HG03066 (cell line): Measurements from ENCODE around the gene CD5L.

ENCODE experiments used
- ATAC-seq: cut with Tn5 transposase; IDR thresholded peaks from one replicate; pipeline ENCODE4 v1.9.1; 2021; ENCODE audit warnings: low read depth; ENCODE audit not compliant: unreplicated experiment

The CD5L gene

DNA sequence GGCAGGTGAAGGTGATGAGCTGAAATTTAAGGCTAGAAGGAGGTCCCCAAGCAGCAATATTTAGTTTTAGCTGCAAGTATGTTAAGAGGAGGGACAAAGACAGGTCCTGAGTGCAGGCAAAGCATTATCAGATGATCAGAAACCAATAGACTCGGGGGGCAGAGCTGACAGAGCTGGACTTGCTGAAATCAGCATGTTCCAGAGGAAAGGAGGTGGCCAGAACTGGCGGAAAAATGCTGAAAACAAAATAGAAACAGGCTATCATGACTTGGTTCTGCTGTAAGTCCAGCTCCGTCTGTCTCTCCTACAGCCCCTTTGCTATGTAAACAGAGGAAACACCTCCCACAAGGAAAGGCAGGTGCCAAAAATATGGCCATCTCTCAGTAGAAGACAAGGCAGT, at the start of gene CD5L:
Gene CD5L (minus strand): TSS at position 101 of the 400 bp plus-strand sequence. CDS start 107 bp downstream, outside the sequence.
- ATAC-seq, result no peak

DNA sequence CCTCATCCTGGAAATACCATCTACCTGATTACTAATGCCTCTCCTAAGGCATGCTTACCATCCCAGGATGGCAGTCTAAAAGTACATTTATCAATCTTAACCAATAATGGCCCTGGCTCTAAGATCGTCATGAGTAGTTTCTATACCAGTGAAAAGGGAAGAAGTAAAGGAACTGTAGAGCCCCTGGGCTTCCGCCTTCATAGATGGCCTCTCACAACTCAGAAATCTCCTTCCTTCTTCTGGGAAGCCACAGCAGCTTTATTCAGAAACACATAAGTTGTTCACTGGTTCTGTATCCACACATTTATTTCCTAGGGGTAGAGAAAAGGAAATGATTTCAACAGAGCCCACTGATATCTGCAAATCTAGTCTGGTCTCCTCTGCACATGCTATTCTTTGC, 41.0 kb upstream of the CD5L start:
- no peak for ATAC-seq

GRCh38 chr1:157880621-157881020, 39.0 kb upstream of the CD5L start:
- ATAC-seq, result no peak

GRCh38 chr1:157878059-157878458, 36.5 kb upstream of the CD5L start:
- no peak for ATAC-seq

DNA sequence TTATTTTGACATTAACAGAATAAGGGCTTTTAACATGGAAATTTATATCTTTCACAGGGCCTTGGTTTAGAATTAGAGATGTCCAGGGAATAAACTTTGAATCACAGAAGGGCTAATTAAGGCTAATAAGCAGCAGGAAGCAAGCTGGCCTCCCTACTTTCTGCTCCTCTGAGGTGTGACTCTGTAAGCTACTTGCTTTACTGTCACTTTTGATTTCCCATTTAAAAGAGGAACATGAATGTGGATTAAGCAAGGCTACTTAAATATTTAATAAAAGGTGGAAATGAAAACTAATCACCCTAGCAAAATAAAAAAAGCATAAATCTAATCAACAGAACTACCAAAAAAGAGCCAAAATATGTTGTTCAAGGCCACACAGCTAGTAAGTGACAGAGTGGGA, 28.9 kb upstream of the CD5L start:
- no peak for ATAC-seq

GRCh38 chr1:157868654-157869053, 27.0 kb upstream of the CD5L start:
- ATAC-seq, result no peak

DNA sequence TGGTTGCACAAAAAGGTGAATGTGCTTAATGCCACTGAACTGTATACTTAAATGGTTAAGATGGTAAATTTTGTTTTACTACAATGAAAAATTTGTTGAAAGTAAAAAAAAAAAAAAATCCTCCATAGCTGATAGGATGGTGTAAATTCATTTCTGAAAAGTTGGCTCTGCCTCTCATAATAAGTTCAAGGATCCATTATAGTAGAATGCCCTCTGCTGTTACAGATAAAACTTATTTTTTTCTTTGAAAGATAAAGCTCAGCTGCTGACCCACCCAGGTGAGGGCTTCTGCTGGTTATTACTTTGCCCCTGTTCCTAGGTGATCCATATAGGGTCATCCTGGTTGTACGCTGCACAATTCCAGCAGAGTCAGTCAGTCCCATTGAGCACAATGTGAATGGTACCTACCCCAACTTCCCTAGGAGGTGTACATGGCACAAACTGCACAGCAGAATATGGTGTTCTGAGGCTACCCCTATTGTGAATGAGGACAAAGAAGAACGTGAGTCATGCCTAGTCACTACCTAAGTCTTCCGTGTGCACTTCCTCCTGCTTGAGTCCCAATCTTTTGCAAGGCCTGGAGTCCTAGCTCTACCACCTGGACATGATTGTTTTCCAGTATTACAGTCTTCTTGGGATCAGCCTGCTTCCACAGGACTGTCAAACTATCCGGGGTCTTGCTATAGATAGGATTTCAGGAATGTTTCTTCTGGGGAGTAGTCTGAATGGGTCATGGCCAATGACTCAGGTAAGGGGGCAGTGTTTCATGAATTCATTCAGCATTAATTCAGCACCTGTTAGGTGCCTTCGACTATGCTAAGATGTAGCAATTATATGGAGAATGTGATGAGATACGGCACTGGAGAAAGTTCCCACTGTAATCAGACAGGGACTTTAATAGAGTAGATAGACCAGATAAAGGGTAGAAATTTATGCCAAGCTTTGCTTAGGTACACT, 20.8 kb upstream of the CD5L start:
- ATAC-seq, result no peak

DNA sequence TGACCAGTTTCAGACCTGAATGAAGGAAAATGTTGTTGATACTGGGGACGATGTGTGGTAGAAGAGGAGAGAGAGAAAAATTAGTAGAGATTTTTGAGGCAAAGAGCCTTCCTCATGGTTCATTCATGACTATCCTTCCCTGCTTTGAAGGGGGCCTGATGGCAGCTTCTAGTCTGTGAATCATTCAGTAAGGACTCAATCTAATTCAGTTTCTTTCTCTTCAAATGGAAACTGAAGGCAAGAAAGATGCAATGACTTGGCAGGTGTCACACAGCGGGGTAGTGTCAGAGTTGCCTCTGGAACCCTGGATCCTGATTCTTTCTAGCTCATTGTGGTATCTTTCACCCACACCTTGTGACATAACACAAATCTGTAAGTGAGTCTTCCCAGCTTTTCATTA, 14.9 kb upstream of the CD5L start:
- ATAC-seq, result no peak

DNA sequence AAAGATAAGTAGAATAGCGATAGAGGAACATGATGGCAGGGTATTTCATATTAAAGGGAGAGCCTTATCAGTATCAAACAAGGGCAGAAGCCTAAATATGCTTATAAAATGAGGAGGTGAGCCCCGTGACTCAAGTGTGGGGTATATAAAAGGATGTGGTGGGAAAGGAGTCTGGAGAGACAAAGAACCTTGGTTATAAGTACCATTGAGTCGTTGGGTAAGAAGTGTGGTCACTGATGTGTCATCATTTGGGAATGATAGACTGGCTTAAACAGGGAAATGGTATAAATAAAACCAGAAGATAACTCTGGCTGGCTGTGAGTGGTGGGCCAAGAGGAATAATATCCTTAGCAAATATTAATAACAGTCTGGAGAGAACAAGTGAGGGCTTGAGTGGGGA, 10.9 kb upstream of the CD5L start:
- ATAC-seq, result no peak

GRCh38 chr1:157849229-157849875, 7.7 kb upstream of the CD5L start:
- ATAC-seq, result peak; percentile 72

DNA sequence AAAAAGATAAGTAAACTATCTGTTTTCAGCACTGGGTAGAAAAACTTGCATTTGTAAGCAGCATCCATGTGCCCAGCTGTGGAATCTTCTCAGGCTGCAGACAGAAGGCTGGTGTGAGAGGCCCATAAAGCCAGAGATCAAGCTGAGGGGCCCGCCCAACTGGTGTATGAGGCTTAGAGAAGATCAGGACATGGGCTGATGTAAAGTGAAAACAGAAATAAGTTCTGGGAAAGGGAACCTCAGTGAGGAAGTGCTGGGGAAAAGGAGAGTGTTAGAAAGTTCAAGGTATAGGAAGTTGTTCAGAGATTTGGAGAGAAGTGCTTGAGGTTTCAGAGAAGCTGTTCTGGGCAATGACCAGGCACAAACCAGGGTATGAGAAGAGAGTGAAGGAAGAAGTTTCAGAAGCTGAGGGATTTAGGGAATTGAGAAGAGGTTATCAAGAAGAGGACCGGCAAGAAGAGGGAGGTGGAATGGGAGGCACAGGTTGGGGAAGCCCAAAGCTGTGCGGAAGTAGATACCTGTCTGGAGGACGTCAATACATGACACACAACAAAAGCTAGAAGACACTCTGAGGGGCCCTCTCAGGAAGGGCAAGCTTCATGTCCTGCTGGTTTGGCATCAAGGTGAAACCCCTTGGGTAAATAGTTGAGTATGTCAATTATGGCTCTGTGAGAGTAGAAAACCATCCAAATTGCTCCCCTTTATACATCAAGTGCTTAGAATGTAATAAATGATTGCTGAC, 2.7 kb upstream of the CD5L start:
- no peak for ATAC-seq

DNA sequence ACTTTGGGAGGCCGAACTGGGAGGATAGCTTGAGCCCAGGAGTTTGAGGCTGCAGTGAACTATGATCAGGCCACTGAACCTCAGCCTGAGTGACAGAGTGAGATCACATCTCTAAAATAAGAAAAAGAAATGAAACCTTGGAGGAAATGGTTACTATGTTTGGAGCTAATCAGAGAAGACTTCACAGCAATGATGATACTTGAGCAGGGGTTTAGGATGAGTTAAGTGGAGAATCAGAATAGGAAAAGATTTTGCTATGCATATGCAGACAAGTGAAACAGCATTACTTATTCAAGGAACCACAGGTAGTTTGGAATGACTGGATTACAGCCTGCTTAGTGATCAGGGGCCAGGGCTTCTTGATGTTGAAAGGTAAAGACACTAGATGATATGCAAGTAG, 1.3 kb upstream of the CD5L start:
- no peak for ATAC-seq

DNA sequence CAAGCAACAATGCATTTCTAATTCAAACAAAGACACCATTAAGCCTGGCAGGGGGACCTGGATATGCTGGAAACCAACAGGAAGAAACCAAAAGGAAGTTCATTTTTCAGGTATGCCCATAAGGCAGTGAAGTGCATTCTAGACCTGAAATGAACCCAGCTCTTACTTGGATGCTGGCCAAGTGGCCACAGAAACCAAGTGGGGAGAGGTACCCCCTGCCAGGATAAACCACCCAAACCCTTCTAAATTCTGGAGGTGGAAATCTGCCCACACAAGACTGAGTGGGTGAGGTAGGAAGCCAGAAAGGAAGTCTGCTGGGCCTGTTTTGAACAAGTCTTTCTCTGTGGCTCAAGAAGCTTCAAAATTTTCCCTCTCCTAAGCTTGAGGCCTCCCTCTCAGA, 2.6 kb downstream of the CD5L start:
- no peak for ATAC-seq

DNA sequence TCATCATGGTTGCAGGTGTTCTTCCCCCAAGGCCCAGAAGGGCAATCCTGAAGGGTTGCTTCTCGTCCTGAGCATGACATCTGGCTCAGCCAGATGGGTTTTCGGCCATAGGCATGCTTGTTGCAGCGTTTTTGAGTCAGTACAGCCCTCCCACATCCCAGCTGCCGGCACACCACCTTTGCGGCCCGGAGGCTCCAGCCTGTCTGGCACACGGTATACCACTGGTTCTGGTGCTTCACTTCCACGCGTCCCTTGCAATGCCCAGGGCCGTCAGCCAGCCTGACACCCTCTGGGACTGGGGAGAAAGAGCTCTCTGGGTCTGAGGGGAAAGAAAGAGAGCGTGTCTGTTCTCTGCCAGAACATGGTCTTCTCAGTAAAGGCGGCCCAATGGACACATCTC, 7.2 kb downstream of the CD5L start:
- no peak for ATAC-seq

DNA sequence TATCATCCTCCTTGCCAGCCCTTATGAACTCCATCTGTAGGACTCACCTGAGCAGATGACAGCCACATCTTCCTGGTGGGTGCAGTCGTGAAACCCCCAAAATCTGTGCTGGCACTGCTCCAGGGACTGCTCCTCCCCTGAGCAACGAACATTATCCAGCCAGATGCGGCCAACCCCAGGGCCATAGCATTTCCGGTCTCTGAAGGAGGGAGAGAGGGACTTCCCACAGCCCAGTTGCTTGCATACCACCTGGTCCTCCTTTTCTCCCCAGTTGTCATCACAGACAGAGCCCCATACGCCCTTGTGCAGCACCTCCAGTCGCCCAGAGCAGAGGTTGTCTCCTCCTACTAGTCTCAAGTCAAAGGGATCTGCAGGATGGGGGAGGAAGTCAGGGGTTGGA, 8.5 kb downstream of the CD5L start:
- ATAC-seq, result no peak

DNA sequence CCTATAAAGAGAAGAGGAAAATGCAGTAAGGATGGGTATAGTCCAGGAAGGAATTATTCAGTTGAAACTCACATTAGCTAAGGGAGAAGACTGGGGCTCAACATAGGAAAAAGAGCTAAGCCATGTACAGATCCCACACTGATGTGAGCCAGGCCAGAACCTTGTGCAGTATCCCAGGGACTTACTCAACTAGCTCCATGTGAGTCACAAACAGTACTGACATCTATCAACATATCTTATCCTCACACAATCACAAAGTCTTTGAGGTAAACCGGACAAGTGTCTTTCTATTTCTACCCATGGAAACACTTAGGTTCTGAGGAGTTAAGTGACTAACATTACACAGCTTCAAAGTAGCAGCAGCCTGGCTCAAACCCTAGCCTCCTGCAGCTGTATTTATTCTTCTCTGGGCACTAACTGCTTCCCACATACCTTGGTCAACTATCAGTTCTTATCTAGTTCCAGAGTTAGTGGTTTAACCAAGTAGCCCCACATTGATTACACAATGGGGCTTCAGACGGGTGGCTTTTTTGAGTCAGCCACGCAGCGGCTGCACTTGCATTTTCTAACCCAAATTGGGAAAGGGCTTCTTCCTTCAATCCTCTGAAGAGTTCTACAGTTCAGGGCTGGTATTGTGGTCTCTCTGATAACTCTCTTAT, 9.5 kb downstream of the CD5L start:
- no peak for ATAC-seq

- no peak for ATAC-seq
These were observed 10.7 kb downstream of the CD5L start for GRCh38 chr1:157830887-157831286.

GRCh38 chr1:157829711-157830110, 11.9 kb downstream of the CD5L start:
- ATAC-seq, result no peak

DNA sequence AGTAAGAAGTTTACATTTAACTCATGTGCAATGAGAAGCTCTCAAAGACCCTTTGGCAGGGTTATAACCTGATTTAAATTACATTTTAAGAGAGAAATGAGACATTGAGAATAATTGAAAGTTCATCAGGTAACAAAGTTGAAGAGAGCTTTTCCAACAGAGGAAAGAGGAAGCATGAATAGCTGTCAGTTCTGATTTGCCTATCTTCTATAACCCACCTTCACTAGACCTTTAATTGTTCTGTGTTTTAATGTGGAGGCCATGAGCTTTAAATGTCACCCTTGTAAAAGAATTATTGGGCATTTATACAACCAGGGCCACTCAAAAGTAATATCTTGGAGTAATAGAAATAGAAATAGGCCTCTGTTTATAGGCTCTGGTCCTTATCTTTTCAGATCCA, 12.4 kb downstream of the CD5L start:
- no peak for ATAC-seq

DNA sequence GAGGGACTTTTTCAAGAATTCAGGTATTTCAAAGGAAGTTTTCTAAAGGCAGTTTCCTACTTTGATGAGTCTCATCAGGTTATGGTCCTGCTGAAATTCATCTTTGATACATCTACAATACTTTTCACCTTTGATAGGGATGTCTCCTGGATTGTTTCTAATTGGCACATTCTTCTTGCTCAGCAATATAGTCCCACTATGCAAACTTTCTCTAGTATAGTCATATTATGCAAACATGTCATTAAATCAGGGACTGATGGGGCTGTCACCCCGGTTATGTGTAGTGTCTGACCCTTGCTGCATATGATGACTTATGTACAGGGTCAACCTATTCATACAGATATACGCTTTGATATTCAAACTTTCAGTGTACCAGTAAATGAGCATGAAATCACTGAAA, 21.3 kb downstream of the CD5L start:
- ATAC-seq, result no peak

DNA sequence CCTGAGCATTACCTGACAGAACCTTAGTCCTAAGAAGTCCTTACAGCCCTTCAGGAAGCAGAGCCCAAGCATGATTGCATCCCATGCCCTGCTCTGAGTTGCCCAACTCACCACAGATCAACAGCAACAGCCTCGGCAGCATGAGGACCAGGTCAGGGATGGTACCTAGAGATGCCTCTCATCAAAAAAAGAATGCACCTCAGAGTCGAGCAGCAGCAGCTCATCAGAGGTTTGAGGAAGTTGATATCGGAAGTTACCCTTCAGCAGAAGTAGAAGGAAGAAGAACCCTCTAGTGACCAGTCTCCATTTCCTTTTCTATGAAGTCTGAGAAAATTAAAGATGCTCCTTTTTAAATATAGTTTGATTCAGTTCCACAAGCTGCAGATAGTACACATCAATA, 21.7 kb downstream of the CD5L start, which contains the start of gene FCRL1:
Gene FCRL1 (minus strand): TSS at position 225 of the 400 bp plus-strand sequence. CDS start 83 bp downstream, at position 142.
- no peak for ATAC-seq
